Ureter (tissue), 1 donor: Measurements from ENCODE around the gene HSF4. TPM values are rescaled to one million over a fixed set of nuclear protein-coding genes. Genes with fewer than 3 reads are reported as not detected.

ENCODE experiments used
- DNase-seq: peaks from one replicate; pipeline ENCODE4 v3.0.0-alpha.2; 2020; ENCODE audit warnings: low spot score
- total RNA-seq: library from RNA; stranded (reverse); gene quantifications from one replicate; pipeline ENCODE4 v1.2.4, GENCODE V29; 2023
- donor health status: DM: yes; HTN: yes; CAD: no.

HSF4 gene
- total RNA-seq, 1 donor from 2014 or later, result 52.0 TPM

- no peak for DNase-seq
These were observed 14.3 kb upstream of the HSF4 start for GRCh38 chr16:67150047-67150832.

GRCh38 chr16:67150833-67151396 is 13.6 kb upstream of the HSF4 start, which contains the start of gene B3GNT9:
Gene B3GNT9, minus strand, starts transcription at chr16:67150998. Its CDS starts 513 bp downstream, at chr16:67150485.
- DNase-seq, result peak; percentile 80

GRCh38 chr16:67151431-67152097 is 13.0 kb upstream of the HSF4 start:
- DNase-seq, result no peak

- no peak for DNase-seq
These were observed 9.8 kb upstream of the HSF4 start for GRCh38 chr16:67154578-67155294.

GRCh38 chr16:67155295-67156142 is 9.0 kb upstream of the HSF4 start:
- DNase-seq, result no peak

- no peak for DNase-seq
These were observed 8.3 kb upstream of the HSF4 start for GRCh38 chr16:67156143-67156844.

- no peak for DNase-seq
These were observed 7.3 kb upstream of the HSF4 start for GRCh38 chr16:67157106-67157748.

- DNase-seq, result no peak
These were observed 6.5 kb upstream of the HSF4 start for GRCh38 chr16:67157892-67158635.

- DNase-seq, result no peak
These were observed 5.6 kb upstream of the HSF4 start for GRCh38 chr16:67158637-67159600.

- DNase-seq, result no peak
These were observed 2.9 kb upstream of the HSF4 start for GRCh38 chr16:67161595-67162058.

GRCh38 chr16:67162506-67163163 is 1.9 kb upstream of the HSF4 start:
- peak; percentile 43 for DNase-seq

- peak; percentile 53 for DNase-seq
These were observed 1.2 kb upstream of the HSF4 start for GRCh38 chr16:67163164-67163998.

GRCh38 chr16:67163999-67164558 is 466 bp upstream of the HSF4 start:
- DNase-seq, result no peak

- no peak for DNase-seq
These were observed 855 bp downstream of the HSF4 start for GRCh38 chr16:67165121-67166078.

GRCh38 chr16:67166110-67166547 is 1.6 kb downstream of the HSF4 start:
- no peak for DNase-seq
